ENCODE measurements around the gene MAP3K20.
"Not testable (repeated sequence)": the region's sequence is repeated elsewhere in the genome, so short reads cannot be mapped to it uniquely, and the experiment has no call there.

Gene MAP3K20

GRCh38 chr2:173287594-173287993 lies 211.9 kb downstream of the MAP3K20 start:
- DNase-seq: no peak

GRCh38 chr2:173288561-173288960 lies 212.9 kb downstream of the MAP3K20 start:
- no peak for DNase-seq

DNA sequence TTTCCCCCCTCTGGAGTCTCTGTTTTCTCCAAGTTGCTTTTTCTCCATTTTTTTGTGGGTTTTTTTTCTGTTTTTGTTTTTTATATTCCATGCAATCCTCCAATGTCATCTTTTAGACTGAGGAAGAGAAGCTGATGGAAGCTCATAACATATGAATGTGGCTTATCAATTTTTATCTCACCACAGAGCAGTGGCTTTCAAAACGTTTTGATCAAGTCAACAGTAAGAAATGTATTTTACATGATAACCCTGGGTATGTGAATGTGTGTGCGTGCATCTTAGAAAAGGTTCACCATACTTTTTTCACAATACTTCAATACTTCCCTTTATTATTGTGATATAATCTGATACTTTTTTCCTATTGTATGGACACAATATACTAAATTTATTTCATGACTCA lies 214.4 kb downstream of the MAP3K20 start:
- no peak for DNase-seq

DNA sequence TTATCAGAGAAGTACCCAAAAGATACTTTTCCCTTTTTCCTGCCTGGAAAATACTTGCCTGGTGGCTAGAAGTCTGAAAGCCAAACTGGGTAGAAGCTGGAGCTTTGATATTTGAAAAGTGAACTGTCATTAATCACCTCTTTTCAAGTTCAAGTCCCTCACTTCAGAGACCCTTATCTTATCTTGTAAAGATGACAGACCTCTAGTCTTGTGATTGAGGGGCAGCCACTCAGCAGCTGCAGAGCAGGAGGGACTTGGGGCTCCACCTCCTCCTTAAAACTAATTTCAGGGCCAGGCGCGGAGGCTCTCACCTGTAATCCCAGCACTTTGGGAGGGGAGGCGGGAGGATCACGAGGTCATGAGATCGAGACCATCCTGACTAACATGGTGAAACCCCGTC lies 214.9 kb downstream of the MAP3K20 start:
- DNase-seq: no peak

DNA sequence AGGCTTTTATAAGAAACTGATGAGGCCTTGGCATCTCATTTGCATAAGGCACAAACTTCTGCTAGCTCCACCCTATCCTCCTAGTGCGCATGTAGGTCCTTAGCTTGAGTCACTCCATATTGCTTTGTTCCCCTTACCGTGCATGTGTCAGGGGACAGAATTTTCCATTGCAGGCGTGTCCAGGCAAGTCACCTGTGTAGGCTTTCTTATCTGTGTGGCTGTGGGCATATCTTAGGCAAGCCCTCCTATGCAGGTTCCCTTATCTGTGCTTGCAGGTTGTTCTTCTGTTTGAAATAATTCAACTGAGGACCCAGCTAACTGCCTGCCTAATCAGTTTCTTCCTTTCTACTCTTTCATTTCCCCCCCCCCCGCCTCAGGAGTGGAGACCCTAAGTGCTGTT lies 215.8 kb downstream of the MAP3K20 start:
- DNase-seq: no peak

DNA sequence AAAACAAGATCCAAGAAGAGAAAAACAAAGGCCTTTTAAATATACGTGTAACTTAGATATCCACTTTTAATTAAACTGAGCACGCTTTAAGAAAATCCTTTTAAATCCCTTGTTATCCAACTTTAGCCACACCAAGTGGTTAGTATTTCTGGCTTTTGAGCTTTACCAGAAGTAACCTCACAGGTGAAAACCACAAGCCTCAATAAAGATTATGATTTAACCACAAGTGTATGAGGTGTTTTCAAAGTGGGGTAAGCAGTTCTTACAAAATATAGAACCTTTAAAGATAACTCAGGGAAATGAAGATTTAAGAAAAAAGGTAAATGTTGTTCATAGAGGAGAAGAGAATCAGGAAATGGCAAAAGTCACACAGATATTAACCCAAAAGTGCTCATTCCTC lies 220.6 kb downstream of the MAP3K20 start:
- DNase-seq: no peak

DNA sequence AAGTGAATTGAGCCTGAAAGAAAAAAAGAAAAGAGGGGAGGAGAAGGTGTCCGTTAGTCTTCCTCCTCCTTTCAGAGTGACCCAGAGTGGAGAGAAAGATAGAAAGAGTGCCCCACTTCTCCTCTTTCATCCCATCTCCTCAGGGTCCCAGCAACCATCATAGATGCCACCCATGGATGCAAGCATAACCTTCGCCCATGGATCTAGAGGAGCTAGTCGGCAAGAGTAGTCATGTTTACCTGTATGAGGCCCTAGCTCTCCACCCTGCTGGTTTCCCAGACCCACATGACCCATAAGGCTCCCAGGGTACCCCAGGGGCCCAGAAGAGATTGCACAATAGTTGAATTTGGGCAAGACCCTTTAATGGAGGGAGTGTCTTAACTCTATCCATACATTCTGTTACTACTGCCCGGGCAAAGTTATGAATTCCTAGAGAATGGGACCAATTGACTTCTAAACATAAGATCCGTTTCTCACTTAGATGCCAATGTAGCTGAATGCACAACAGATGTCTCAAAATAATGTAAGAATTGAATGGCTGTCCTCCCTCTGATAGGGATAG lies 223.0 kb downstream of the MAP3K20 start:
- DNase-seq: no peak

- DNase-seq: no peak
Measured at GRCh38 chr2:173299764-173300163, 224.1 kb downstream of the MAP3K20 start.

DNA sequence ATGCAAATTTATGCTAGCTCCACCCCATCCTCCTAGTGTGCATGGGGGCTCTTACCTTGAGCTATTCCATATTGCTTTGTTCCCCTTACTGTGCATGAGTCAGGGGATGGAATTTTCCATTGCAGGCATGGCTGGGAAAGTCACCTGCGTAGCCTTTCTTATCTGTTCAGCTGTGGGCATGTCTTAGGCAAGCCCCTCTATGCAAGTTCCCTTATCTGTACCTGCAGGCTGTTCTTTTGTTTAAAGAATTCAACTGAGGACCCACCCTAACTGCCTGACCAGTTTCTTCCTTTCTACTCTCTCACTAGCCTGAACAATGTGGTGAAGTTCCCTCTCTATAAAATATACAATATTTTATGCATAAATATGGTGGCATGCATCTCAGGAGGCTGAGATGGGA lies 224.8 kb downstream of the MAP3K20 start:
- DNase-seq: no peak

DNA sequence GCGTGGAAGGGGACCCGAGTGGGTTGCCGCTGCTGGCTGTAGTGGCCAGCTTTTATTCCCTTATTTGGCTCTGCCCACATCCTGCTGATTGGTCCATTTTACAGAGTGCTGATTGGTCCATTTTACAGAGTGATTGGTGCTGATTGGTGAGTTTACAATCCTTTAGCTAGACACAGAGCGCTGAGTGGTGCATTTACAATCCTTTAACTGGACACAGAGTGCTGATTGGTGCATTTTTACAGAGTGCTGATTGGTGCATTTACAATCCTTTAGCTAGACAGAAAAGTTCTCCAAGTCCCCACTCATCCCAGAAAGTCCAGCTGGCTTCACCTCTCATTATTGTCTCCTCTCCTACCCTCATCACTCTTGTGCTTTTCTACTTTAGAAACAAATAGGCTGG lies 225.9 kb downstream of the MAP3K20 start:
- DNase-seq: not testable (repeated sequence)

GRCh38 chr2:173305303-173305702 lies 229.7 kb downstream of the MAP3K20 start:
- no peak for DNase-seq

DNA sequence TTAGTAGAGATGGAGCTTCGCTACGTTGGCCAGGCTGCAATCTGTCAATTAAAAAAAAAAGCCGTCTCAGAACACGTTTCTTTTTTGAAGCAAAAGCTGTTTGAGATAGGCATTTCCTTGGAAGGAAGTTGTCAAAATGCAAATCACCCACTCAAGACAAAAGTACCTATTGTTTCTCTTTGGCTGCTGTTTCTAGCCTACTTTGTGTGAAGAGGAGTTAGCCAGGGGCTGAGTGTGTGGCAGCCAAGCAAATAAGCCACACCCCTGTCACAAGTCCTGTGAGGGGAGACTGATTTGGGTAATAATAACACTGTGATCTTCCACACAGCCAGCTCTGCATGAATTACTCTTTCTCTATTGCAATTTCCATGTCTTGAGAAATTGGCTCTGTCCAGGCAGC lies 231.6 kb downstream of the MAP3K20 start:
- DNase-seq: no peak

- DNase-seq: not testable (repeated sequence)
Measured at GRCh38 chr2:173309370-173309769, 233.7 kb downstream of the MAP3K20 start.

- DNase-seq: no peak
Measured at GRCh38 chr2:173311844-173312606, 236.4 kb downstream of the MAP3K20 start.
